Retinal pigment epithelial cell (primary cell): Measurements from ENCODE around the gene POU6F2.

Experiments used
- DNase-seq: peaks from one replicate; pipeline ENCODE4 v3.0.0-alpha.2; 2010; ENCODE audit warnings: low read depth
- H3K4me3 ChIP-seq: 2 replicates; pipeline ENCODE4 v1.5.1; 2011; ENCODE audit warnings: mild to moderate bottlenecking, low read length, control low read depth, moderate library complexity
- TF ChIP-seq, protein P1 (sequence below): conservative IDR thresholded peaks from 2 replicates; pipeline ENCODE4 v1.5.1; 2011; ENCODE audit warnings: low read depth, low read length, control low read depth, inconsistent platforms

The POU6F2 gene

DNA sequence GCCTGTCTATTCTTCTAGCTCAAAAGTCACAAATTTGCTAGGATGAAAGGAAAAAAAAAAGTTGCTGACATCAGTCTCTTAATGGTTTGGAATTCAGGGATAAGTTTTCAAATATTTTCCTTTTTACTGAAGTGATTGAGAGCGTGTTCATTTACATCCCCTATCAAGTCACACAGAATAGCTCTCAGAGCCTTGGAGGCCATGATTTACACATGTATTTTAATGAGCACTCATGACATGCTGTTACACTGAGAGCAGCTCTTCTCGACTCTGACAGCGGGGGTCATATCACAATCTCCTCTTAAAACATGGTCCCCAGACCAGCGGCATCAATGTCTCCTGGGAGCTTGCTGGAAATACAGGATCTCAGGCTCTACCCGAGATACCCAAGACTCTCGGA is 232.7 kb downstream of the POU6F2 start:
- TF ChIP-seq, protein P1, sequence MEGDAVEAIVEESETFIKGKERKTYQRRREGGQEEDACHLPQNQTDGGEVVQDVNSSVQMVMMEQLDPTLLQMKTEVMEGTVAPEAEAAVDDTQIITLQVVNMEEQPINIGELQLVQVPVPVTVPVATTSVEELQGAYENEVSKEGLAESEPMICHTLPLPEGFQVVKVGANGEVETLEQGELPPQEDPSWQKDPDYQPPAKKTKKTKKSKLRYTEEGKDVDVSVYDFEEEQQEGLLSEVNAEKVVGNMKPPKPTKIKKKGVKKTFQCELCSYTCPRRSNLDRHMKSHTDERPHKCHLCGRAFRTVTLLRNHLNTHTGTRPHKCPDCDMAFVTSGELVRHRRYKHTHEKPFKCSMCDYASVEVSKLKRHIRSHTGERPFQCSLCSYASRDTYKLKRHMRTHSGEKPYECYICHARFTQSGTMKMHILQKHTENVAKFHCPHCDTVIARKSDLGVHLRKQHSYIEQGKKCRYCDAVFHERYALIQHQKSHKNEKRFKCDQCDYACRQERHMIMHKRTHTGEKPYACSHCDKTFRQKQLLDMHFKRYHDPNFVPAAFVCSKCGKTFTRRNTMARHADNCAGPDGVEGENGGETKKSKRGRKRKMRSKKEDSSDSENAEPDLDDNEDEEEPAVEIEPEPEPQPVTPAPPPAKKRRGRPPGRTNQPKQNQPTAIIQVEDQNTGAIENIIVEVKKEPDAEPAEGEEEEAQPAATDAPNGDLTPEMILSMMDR = no peak
- no peak overlapping the region for H3K4me3 ChIP-seq
- no peak for DNase-seq

- H3K4me3 ChIP-seq = no peak overlapping the region
- no peak for DNase-seq
- TF ChIP-seq, protein P1 = no peak
Observed at GRCh38 chr7:39211581-39211980, 233.9 kb downstream of the POU6F2 start.

DNA sequence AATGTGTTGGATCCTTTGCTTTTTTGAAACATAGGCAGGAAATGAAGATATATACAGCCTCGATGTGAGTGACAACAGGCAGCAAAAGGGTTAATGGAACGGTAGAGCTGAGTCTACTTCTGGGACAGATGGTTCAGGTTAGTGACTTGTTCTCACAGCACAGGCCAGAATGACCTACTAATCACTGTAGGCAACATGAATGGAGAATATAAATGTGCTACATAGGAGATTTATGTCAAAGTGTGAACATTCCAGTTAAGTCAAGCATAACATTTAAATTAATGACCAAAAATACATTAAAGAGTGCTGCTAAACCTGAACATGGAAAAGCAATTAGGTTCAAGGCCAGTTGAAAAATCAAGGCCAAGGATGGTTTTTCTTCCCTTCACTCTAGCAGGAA is 235.2 kb downstream of the POU6F2 start:
- TF ChIP-seq, protein P1 = no peak
- peak; percentile 70 for DNase-seq
- H3K4me3 ChIP-seq = no peak overlapping the region

DNA sequence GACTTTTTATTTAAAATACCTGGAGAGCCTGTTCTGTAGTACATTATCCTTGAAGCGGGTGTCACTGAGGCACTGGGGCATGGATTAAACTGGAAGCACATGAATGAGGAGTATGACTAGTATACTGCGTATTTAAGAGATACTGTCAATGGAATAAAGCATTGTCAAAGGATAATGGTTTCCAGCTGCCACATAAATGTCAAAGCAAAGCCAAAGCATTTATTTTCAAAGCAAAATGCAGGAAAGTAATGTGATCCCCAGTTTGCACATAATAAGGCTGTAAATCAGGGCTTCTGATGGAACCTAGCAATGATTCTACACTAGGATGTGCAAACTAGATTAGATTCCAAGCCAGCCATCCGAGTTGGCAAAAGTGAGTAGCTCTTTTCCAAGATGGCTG is 240.1 kb downstream of the POU6F2 start:
- no peak for DNase-seq
- TF ChIP-seq, protein P1 = no peak
- H3K4me3 ChIP-seq = no peak overlapping the region

- no peak for DNase-seq
- H3K4me3 ChIP-seq = no peak overlapping the region
- TF ChIP-seq, protein P1 = no peak
Observed at GRCh38 chr7:39219869-39220268, 242.2 kb downstream of the POU6F2 start.

DNA sequence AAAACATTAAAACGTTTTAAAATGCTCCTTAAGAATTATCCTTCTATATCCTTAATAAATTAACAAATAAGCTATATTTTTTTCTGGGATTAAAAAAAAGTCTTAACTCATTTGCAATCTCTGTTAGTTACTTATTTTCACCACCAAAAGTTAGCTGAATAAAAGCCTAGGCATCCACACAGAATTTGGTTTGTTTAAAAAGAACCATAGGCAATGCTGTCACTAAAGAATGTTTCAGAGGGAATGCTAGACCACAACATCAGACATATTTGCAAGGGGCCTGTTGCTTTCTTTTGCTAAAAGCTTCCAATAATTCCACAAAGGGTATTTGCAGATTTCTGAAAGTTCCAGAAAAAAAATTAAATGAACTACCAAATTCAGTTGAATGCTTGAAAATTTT is 244.2 kb downstream of the POU6F2 start:
- H3K4me3 ChIP-seq = no peak overlapping the region
- DNase-seq = peak; percentile 11
- TF ChIP-seq, protein P1 = no peak

DNA sequence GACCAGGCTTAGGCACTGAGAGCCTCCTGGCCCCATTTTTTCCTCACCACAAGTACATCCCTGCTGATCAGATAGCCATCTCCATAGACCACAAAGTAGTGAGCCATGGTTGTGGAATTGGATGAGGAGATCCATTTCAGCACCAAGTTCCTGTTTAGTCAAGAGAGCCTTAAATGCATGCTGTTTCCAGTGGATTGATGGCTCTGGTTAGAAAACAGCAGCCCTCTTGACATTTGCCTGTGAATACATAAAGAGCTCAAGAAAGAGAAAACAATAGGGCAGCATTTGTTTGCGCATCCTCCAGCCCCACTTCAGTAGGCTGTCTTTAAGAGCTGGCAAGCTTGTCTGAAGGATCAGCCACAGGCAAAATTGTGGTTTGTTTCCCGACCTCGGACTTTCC is 251.2 kb downstream of the POU6F2 start:
- TF ChIP-seq, protein P1 = no peak
- peak; percentile 12 for DNase-seq
- no peak overlapping the region for H3K4me3 ChIP-seq
